OCI-LY3 (cell line): Measurements from ENCODE around the gene SLC24A5.

ENCODE experiments used
- CTCF ChIP-seq: fragments of 200-600, 300-600 bp; sonication (generic); IDR thresholded peaks from 2 replicates; pipeline ENCODE4 v1.5.1; 2014; ENCODE audit warnings: antibody characterized with exemption, low read length, low read depth
- EZH2phosphoT487 ChIP-seq: fragments of 200-600 bp; shearing (Covaris generic); IDR thresholded peaks from 2 replicates; pipeline ENCODE4 v1.6.1; 2018; ENCODE audit warnings: antibody characterized with exemption, mixed run types, low read depth

- no peak for TF ChIP-seq CTCF
- no peak for TF ChIP-seq EZH2phosphoT487
Measured at GRCh38 chr15:48191574-48192225, 70.9 kb downstream of the SLC24A5 start, which contains the start of gene CTXN2.
